HEK293T (cell line): ENCODE data around the gene WDR93.

Experiments used
- CTCF ChIA-PET: fragments of 350-600 bp; formaldehyde crosslinking; extraction: SDS; loops from one replicate; lab custom pipeline; 2021; ENCODE audit warnings: antibody characterized with exemption, inconsistent platforms; lab: Yijun Ruan, JAX
- POLR2A ChIA-PET: fragments of 350-600 bp; formaldehyde crosslinking; extraction: SDS; loops from one replicate; lab custom pipeline; 2020; ENCODE audit warnings: antibody characterized with exemption, inconsistent platforms; lab: Yijun Ruan, JAX
- DNase-seq: peaks from one replicate; pipeline ENCODE4 v3.0.0; 2012; ENCODE audit warnings: mixed read lengths; ENCODE audit errors: extremely low spot score
- ARNT ChIP-seq: fragments of 450-650 bp; IDR thresholded peaks from 2 replicates; pipeline ENCODE4 v1.6.1; 2017; ENCODE audit warnings: mild to moderate bottlenecking
- BHLHE40 ChIP-seq: fragments of 450-650 bp; IDR thresholded peaks from 2 replicates; pipeline ENCODE4 v1.6.1; 2016; ENCODE audit warnings: mild to moderate bottlenecking, moderate library complexity, borderline replicate concordance
- CTBP1 ChIP-seq: fragments of 450-650 bp; IDR thresholded peaks from 2 replicates; pipeline ENCODE4 v1.6.1; 2016; ENCODE audit warnings: borderline replicate concordance
- ELF4 ChIP-seq: fragments of 450-650 bp; IDR thresholded peaks from 2 replicates; pipeline ENCODE4 v1.6.1; 2017; ENCODE audit warnings: antibody characterized with exemption
- FOXA1 ChIP-seq: fragments of 450-650 bp; IDR thresholded peaks from 2 replicates; pipeline ENCODE4 v1.6.1; 2016; ENCODE audit warnings: mild to moderate bottlenecking
- FOXK2 ChIP-seq: fragments of 450-650 bp; IDR thresholded peaks from 2 replicates; pipeline ENCODE4 v1.6.1; 2016; ENCODE audit warnings: mild to moderate bottlenecking
- FOXM1 ChIP-seq: fragments of 450-650 bp; IDR thresholded peaks from 2 replicates; pipeline ENCODE4 v1.6.1; 2017; ENCODE audit warnings: mild to moderate bottlenecking, borderline replicate concordance
- HDGF ChIP-seq: fragments of 450-650 bp; IDR thresholded peaks from 2 replicates; pipeline ENCODE4 v1.6.1; 2017; ENCODE audit warnings: antibody characterized with exemption, borderline replicate concordance
- L3MBTL2 ChIP-seq: fragments of 450-650 bp; conservative IDR thresholded peaks from 2 replicates; pipeline ENCODE4 v1.6.1; 2016; ENCODE audit warnings: mild to moderate bottlenecking
- LEF1 ChIP-seq: fragments of 450-650 bp; IDR thresholded peaks from 2 replicates; pipeline ENCODE4 v1.6.1; 2017; ENCODE audit warnings: mild to moderate bottlenecking, borderline replicate concordance
- NFRKB ChIP-seq: fragments of 450-650 bp; IDR thresholded peaks from 2 replicates; pipeline ENCODE4 v1.6.1; 2016; ENCODE audit warnings: mild to moderate bottlenecking, moderate library complexity
- SP1 ChIP-seq: fragments of 450-650 bp; IDR thresholded peaks from 2 replicates; pipeline ENCODE4 v1.6.1; 2017
- SUZ12 ChIP-seq: fragments of 450-650 bp; IDR thresholded peaks from 2 replicates; pipeline ENCODE4 v1.6.1; 2016; ENCODE audit warnings: mild to moderate bottlenecking
- TARDBP ChIP-seq: fragments of 450-650 bp; IDR thresholded peaks from 2 replicates; pipeline ENCODE4 v1.6.1; 2016
- ZNF384 ChIP-seq: fragments of 450-650 bp; IDR thresholded peaks from 2 replicates; pipeline ENCODE4 v1.6.1; 2016
- TF ChIP-seq, protein P1 (sequence below): fragments of 450-650 bp; IDR thresholded peaks from 2 replicates; pipeline ENCODE4 v1.6.1; 2016

WDR93 gene

DNA sequence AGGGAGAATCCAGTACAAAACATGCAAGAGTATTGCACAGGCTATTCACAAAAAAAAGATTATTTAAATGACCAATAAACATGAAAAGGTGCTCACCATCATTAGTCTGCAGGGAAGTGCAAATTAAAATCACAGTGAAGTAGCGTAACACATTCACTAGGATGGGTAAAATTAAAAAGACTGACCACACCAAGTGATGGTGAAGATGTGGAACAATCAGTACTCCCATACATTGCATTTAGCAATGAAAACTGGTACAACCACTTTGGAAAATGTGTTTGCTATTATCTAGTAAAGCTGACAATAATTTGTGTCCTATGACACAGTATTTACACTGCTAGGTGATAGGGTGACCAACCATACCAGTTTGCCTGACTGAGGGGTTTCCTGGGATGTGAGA is 34.0 kb downstream of the WDR93 start:
- ChIA-PET POLR2A (no interaction called here), CTCF (interaction anchor here (1.1 kb wide), 1 partner anchor 36 kb away, joined by 3 read pairs; no protein-coding TSS in a partner anchor)
- DNase-seq = no peak
- TF ChIP-seq L3MBTL2 (no peak), ARNT (no peak), FOXM1 (no peak), NFRKB (no peak), FOXA1 (no peak), TARDBP (no peak), FOXK2 (no peak), SP1 (no peak), BHLHE40 (no peak), SUZ12 (no peak), ZNF384 (no peak)
- TF ChIP-seq, protein P1, sequence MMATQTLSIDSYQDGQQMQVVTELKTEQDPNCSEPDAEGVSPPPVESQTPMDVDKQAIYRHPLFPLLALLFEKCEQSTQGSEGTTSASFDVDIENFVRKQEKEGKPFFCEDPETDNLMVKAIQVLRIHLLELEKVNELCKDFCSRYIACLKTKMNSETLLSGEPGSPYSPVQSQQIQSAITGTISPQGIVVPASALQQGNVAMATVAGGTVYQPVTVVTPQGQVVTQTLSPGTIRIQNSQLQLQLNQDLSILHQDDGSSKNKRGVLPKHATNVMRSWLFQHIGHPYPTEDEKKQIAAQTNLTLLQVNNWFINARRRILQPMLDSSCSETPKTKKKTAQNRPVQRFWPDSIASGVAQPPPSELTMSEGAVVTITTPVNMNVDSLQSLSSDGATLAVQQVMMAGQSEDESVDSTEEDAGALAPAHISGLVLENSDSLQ = no peak

DNA sequence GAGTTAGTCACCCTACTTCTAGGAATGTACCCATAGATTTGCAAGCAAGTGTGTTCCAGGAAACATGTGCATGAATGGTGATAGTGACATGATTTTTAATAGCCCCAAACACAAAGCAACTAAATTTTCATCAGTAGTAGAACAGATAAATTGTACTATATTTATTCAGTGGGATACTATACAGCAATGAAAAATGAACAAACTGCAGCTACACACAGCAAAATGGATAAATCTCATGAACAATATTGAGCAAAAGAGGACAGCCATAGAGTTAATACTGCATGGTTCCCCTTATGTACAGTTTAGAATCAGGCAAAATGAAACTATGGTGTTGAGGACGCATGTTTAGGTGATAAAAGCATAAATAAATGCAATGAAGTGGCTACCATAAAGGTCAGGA is 34.5 kb downstream of the WDR93 start:
- CTCF ChIA-PET = no interaction called here
- POLR2A ChIA-PET = no interaction called here
- no peak for DNase-seq
- TF ChIP-seq, protein P1 = no peak
- TF ChIP-seq NFRKB (no peak), ZNF384 (no peak), ELF4 (no peak), SP1 (no peak), FOXA1 (no peak), CTBP1 (no peak), TARDBP (no peak), HDGF (no peak), LEF1 (no peak), ARNT (no peak), SUZ12 (no peak), FOXM1 (no peak), L3MBTL2 (no peak), FOXK2 (no peak), BHLHE40 (no peak)

DNA sequence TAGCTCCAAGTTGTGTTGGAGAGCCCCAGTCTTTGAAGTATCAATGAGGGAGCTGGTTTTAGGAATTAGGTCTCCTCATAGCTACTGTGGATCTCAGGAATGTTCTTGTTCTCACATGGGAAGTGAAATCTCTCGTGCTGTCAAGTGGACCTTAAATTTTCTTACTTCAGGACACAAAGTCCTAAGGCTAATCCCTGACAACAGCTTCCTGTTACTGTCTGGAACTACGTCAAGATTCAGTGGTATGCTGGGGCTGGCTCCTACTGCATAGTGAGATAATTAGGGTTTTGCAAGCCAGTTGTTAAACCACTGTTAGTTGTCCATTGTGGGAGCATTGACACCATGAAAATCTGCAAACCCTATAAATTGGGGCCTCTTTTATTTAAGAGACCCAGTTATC is 37.6 kb downstream of the WDR93 start:
- CTCF ChIA-PET = interaction anchor here (1.5 to 2.0 kb wide), 2 partner anchors 12 kb away, joined by 7 to 8 read pairs; no protein-coding TSS in a partner anchor
- POLR2A ChIA-PET = interaction anchor here (1.4 kb wide), 1 partner anchor 23 kb away, joined by 3 read pairs; the partner anchor contains the start of gene MESP1
- no peak for DNase-seq
- no peak for TF ChIP-seq ZNF384
- no peak for TF ChIP-seq FOXA1
- TF ChIP-seq FOXM1 = no peak
- no peak for TF ChIP-seq TARDBP
- TF ChIP-seq HDGF = no peak
- TF ChIP-seq FOXK2 = no peak
- TF ChIP-seq L3MBTL2 = no peak
- no peak for TF ChIP-seq NFRKB
- no peak for TF ChIP-seq BHLHE40
- TF ChIP-seq ARNT = no peak
- TF ChIP-seq SP1 = no peak
- no peak for TF ChIP-seq CTBP1
- no peak for TF ChIP-seq ELF4
- TF ChIP-seq LEF1 = no peak

DNA sequence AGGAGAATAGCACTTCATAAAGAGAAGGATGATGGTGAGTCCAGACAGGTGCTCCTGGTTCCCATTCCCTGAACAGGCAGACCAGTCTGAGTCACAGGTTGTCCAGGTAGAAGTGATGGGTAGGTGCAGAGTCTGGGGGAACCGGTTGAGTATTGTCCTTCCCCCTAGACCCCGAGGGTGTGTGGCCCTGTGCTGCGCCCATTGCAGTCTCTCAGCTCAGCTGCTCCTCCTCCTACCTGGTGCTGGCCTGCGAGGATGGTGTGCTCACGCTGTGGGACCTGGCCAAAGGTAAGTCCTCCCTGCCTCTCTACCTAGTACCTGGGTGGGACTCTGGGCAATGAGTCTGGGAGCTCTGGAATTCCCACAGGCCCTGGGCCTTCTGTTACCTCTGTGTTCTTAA is 40.7 kb downstream of the WDR93 start:
- TF ChIP-seq HDGF (no peak), FOXA1 (no peak), CTBP1 (no peak), SUZ12 (no peak), ARNT (no peak), NFRKB (no peak), ZNF384 (no peak), FOXM1 (no peak), TARDBP (no peak), FOXK2 (no peak), SP1 (no peak), LEF1 (no peak), BHLHE40 (no peak), L3MBTL2 (no peak), ELF4 (no peak)
- TF ChIP-seq, protein P1 = no peak
- ChIA-PET CTCF (no interaction called here), POLR2A (interaction anchor here (1.8 kb wide), 1 partner anchor 19 kb away, joined by 4 read pairs; no protein-coding TSS in a partner anchor)
- no peak for DNase-seq

DNA sequence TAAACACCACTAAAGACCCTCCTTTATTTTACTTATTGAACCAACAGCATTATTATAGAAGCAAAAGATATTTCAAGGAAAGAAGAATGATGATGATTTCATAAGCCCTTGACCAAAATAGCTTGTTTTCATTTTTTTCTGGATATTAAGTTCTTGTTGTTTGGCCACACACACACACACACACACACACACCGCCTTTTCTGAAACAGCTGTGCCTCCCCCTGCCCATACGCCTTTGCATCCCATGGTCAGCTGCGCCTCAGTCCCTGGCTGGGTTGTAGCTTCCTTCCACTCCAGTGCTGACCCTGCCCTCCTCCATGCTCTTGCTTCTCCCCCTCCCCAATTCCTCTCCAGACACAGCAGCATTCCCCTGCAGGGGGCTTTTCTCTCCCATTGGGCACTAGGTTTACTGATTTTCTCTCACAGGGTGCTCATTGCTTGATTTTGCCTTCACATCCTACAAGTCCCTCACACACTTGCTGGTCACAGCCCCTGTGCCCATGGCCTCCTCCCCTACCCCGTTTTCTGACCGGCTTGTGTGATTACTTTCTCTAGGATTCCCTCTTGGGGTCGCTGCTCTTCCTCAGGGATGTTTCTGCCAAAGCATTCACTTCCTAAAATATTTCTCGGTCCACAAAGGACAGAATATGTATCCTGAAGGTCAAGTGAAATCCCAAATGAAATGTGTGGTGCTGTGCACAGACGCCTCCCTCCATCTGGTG is 42.0 kb downstream of the WDR93 start:
- TF ChIP-seq HDGF (no peak), FOXK2 (no peak), NFRKB (no peak), SUZ12 (no peak), SP1 (no peak), TARDBP (no peak), FOXA1 (no peak), LEF1 (no peak), ARNT (no peak), CTBP1 (no peak), BHLHE40 (no peak), FOXM1 (no peak), ELF4 (no peak)
- TF ChIP-seq, protein P1 = no peak
- DNase-seq = no peak
- ChIA-PET POLR2A (interaction anchor here (0.7 to 1.8 kb wide), 2 partner anchors 18 to 28 kb away, joined by 3 to 4 read pairs; no protein-coding TSS in a partner anchor), CTCF (interaction anchor here (0.7 kb wide), 3 partner anchors 7 to 310 kb away, joined by 3 to 4 read pairs (median 3); no protein-coding TSS in a partner anchor)
